Adrenal gland (tissue), 12 donors: ENCODE measurements around the gene VWA1. TPM values are rescaled to one million over a fixed set of nuclear protein-coding genes. Genes with fewer than 3 reads are reported as not detected.
"Not testable (repeated sequence)": the region's sequence is repeated elsewhere in the genome, so short reads cannot be mapped to it uniquely, and the experiment has no call there.

ENCODE experiments used
- DNase-seq, 7 donors: peaks; one replicate each; pipeline ENCODE4 v3.0.0-alpha.2; 2019 to 2020
- H3K27ac ChIP-seq, 5 donors: fragments of 200-600 bp; sonication (generic) in 4 of 5; 1 replicate in 3 of 5; 2 replicates in 2 of 5; pipeline versions ENCODE4 v1.5.1 to v1.8.0; 2016 to 2020; ENCODE audit warnings: mild to moderate bottlenecking in 1 of 5
- H3K27me3 ChIP-seq: fragments of 200-600 bp; 2 replicates; pipeline ENCODE4 v1.8.0; 2021
- H3K36me3 ChIP-seq, 2 donors: fragments of 200-600 bp; replicated peaks in 1 of 2; 1 replicate in 1 of 2; 2 replicates in 1 of 2; pipeline versions ENCODE4 v1.5.1 to v1.8.0; 2018 to 2022
- H3K4me1 ChIP-seq, 2 donors: fragments of 200-600 bp; replicated peaks in 1 of 2; 1 replicate in 1 of 2; 2 replicates in 1 of 2; pipeline versions ENCODE4 v1.5.1 to v1.8.0; 2018 to 2021
- H3K4me3 ChIP-seq, 4 donors: fragments of 200-600 bp; sonication (generic) in 3 of 4; one replicate each; pipeline ENCODE4 v1.5.1; 2016 to 2018
- H3K9me3 ChIP-seq, 3 donors: fragments of 200-600 bp; sonication (generic) in 1 of 3; replicated peaks in 1 of 3; 1 replicate in 2 of 3; 2 replicates in 1 of 3; pipeline versions ENCODE4 v1.5.1 to v1.8.0; 2016 to 2021
- POLR2A ChIP-seq, 2 donors: fragments of 450-650 bp; IDR thresholded peaks; one replicate each; pipeline ENCODE4 v1.6.1; 2017; ENCODE audit warnings: antibody characterized with exemption in 2 of 2, mild to moderate bottlenecking in 2 of 2, moderate library complexity in 1 of 2
- WGBS, 4 donors: extraction: QIAGEN DNeasy Blood & Tissue Kit in 2 of 4; methylation state at CpG; one replicate each; pipeline versions ENCODE4 v1.1.5 to v1.1.7; 2013 to 2017; 5-methylcytosine and 5-hydroxymethylcytosine counted together
- intact Hi-C, 2 donors: fragments of 100-400 bp; cut with DNase I; formaldehyde crosslinking; loops; one replicate each; pipeline versions ENCODE4 v1.14.1 to v1.15.0; 2022 to 2023
- polyA plus RNA-seq, 3 donors: library from polyadenylated mRNA; stranded (reverse); fragments of 200-250 nt in 2 of 3; fragments of 350-450 nt in 1 of 3; fragmentation: Illumina TruSeq in 1 of 3; extraction: RNeasy Lipid Tissue Mini Kit (QIAGEN cat#74804) in 1 of 3; gene quantifications; one replicate each; pipeline ENCODE4 v1.2.3, GENCODE V29; 2013 to 2014
- total RNA-seq, 9 donors: library from RNA; depleted of rRNA in 4 of 9; stranded (reverse); fragments of >200 nt in 4 of 9; fragments of 120-200 nt in 1 of 9; fragmentation: NEBNext Ultra II Directional in 1 of 9; extraction: Animal tissue kit (Norgen Biotek cat#: 25700) in 1 of 9; gene quantifications; one replicate each; pipeline versions ENCODE4 v1.1.0 to v1.2.4, GENCODE V29; 2013 to 2023
- TF ChIP-seq, protein P1 (sequence below), 6 experiments: fragments of 450-650 bp in 4 of 6; fragments of 200-600 bp in 2 of 6; sonication (generic) in 1 of 6; IDR thresholded peaks; 1 replicate in 5 of 6; 2 replicates in 1 of 6; pipeline versions ENCODE4 v1.5.1 to v1.8.0; 2016 to 2021; ENCODE audit warnings: antibody characterized with exemption in 6 of 6, mild to moderate bottlenecking in 2 of 6, moderate library complexity in 1 of 6
- donor health status: healthy with polysubstance abuse.
- donor health status: Bipolar disorder and iron deficiency.
- donor health status: DM: yes; HTN: yes; CAD: no.
- donor health status: DM: no; HTN: no; CAD: no.
- donor health status: DM: no; HTN: no; CAD: no.
- donor health status: DM: yes; HTN: yes; CAD: no.

The VWA1 gene
- total and polyA plus RNA-seq, 12 donors: 0.99 to 49.0 (median 29.3) TPM

DNA sequence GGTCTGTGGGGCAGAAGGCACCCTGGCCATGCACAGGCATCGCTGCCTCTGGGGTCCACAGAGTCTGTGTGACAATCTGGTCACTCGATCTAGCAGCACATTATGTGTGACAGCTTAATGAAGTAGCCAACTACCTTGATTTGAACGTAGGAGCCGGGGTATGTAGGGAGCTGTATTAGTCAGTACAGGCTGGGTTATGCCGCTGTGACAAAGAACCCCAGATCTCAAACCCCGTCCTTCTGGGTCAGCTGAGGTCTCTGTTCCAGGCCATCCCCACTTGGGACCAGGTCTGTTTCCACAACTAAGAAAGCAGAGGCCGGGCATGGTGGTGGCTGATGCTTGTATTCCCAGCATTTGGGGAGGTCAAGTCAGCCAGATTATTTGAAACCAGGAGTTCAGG lies 27.8 kb downstream of the VWA1 start:
- H3K27me3 ChIP-seq: no peaks in the 10 kb centered on the region
- no peak overlapping the region for H3K27ac ChIP-seq
- H3K4me3 ChIP-seq: no peak overlapping the region
- no peaks in the 10 kb centered on the region for H3K4me1 ChIP-seq
- intact Hi-C loops: no loop called here
- DNase-seq: no peak
- 85 to 92% (median 91%) methylated on average over 7 of the region's 7 CpGs for WGBS, 4 donors
- no peaks in the 10 kb centered on the region for H3K9me3 ChIP-seq
- H3K36me3 ChIP-seq: no peaks in the 10 kb centered on the region
- no peak for TF ChIP-seq POLR2A (IDR thresholded peaks at IDR 0.05)

DNA sequence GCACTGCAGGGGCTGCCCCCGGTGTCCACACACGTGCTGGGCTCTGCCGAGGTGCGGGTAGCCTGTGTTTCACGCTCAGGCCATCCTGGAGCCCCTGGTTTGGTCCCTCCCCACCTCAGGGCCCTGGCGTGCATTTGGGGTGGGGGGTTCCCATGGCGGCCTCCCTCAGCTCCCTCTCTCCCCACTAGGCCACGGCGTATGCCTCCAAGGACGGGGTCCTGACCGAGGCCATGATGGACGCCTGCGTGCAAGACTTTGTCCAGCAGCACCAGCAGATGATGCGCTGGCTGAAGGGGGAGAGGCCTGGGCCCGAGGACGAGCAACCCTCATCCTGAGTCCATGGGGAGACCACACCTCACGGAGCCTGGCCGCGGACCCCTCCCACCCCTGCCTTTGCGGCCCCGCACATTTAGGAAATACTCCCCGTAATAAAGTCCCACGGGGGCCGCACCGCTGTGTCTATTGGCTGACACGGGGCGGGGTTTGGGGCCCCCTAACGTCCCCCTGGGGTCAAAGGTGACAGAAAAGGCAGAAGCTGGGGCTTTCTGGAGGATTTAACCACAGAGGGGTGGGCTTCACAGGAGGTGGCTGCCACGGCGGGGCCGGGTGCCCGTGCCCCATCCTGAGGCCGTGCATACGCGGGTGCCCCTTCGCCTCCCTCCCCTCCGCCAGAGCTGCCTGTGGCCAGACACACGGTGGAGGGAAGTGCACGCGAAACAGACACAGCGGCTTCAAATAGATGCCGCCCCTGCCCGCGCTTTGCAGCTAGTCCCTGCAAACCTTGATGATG lies 32.9 kb downstream of the VWA1 start:
- H3K36me3 ChIP-seq, H3K27me3 ChIP-seq, intact Hi-C loops, DNase-seq, H3K9me3 ChIP-seq, H3K4me3 ChIP-seq, H3K27ac ChIP-seq: not testable (repeated sequence)
- peaks cover 5 to 17% of the 10 kb centered on the region in 2 donors for H3K4me1 ChIP-seq
- WGBS, 4 donors: 74 to 80% (median 76%) methylated on average over 14 to 35 of the region's 44 CpGs

DNA sequence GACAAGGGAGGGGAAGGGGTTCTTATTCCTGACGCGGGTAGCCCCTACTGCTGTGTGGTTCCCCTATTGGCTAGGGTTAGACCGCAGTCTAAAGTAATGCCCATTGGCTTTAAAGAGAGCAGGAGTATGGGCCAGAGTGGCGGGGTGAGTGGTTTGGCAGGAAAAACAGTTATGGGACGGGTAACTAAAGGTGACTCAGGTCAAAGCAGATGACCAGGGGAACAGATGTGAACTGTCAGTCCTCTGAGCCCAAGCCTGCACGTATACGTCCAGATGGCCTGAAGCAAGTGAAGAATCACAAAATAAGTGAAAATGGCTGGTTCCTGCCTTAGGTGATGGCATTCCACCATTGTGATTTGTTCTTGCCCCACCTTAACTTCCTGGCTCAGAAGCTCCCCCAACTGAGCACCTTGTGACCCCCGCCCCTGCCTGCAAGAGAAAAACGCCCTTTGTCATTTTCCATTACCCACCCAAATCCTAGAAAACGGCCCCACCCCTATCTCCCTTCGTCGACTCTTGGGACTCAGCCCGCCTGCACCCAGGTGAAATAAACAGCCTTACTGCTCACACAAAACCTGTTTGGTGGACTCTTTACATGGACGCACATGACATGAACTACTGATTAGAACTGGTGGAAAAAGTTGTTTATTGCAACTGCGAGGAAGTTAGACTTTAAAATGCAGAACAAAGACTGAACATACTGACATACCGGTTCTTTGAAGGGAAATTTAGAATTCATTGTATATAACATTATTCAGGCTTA lies 35.3 kb downstream of the VWA1 start:
- Histone ChIP-seq H3K4me3 (peak overlapping the region in 2 of 4 donors; percentile 61 to 83), H3K27ac (peak overlapping the region in 4 of 5 donors; percentile 11 to 92 (median 54)), H3K36me3 (no peaks in the 10 kb centered on the region), H3K4me1 (peaks cover 5 to 17% of the 10 kb centered on the region in 2 donors), H3K27me3 (no peaks in the 10 kb centered on the region), H3K9me3 (no peaks in the 10 kb centered on the region)
- no peak for TF ChIP-seq POLR2A (IDR thresholded peaks at IDR 0.05)
- TF ChIP-seq, protein P1, sequence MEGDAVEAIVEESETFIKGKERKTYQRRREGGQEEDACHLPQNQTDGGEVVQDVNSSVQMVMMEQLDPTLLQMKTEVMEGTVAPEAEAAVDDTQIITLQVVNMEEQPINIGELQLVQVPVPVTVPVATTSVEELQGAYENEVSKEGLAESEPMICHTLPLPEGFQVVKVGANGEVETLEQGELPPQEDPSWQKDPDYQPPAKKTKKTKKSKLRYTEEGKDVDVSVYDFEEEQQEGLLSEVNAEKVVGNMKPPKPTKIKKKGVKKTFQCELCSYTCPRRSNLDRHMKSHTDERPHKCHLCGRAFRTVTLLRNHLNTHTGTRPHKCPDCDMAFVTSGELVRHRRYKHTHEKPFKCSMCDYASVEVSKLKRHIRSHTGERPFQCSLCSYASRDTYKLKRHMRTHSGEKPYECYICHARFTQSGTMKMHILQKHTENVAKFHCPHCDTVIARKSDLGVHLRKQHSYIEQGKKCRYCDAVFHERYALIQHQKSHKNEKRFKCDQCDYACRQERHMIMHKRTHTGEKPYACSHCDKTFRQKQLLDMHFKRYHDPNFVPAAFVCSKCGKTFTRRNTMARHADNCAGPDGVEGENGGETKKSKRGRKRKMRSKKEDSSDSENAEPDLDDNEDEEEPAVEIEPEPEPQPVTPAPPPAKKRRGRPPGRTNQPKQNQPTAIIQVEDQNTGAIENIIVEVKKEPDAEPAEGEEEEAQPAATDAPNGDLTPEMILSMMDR (IDR thresholded peaks at IDR 0.05): no peak
- intact Hi-C loops: no loop called here
- WGBS, 4 donors: 18 to 21% (median 20%) methylated on average over 15 to 16 of the region's 16 CpGs
- DNase-seq: no peak

DNA sequence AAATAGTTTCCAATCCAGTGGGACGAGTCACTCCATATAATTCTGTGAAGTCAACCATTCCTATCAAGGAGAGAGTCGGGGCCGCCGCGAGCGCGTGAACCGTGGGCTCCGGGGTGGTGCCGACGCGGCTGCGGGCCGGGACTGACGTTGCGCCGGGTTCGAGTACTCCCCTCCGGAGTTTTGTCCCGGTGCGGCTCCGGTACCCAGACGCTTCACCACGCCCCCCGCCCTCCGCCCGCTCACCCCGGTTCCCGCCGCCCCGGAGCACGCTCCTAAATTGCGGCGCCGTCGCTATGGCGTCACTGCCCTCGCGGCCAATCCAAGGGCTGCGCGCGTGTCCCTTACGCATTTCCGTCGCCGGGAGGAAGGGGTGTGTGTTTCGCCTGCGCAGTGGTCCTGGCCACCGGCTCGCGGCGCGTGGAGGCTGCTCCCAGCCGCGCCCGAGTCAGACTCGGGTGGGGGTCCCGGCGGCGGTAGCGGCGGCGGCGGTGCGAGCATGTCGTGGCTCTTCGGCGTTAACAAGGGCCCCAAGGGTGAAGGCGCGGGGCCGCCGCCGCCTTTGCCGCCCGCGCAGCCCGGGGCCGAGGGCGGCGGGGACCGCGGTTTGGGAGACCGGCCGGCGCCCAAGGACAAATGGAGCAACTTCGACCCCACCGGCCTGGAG lies 36.0 kb downstream of the VWA1 start, which contains the start of gene ATAD3B:
Gene ATAD3B (plus strand): TSS at position 377 of the 664 bp plus-strand sequence. CDS start 120 bp downstream, at position 497.
- WGBS, 4 donors: 0 to 4% (median 1%) methylated on average over 8 to 82 of the region's 87 CpGs

DNA sequence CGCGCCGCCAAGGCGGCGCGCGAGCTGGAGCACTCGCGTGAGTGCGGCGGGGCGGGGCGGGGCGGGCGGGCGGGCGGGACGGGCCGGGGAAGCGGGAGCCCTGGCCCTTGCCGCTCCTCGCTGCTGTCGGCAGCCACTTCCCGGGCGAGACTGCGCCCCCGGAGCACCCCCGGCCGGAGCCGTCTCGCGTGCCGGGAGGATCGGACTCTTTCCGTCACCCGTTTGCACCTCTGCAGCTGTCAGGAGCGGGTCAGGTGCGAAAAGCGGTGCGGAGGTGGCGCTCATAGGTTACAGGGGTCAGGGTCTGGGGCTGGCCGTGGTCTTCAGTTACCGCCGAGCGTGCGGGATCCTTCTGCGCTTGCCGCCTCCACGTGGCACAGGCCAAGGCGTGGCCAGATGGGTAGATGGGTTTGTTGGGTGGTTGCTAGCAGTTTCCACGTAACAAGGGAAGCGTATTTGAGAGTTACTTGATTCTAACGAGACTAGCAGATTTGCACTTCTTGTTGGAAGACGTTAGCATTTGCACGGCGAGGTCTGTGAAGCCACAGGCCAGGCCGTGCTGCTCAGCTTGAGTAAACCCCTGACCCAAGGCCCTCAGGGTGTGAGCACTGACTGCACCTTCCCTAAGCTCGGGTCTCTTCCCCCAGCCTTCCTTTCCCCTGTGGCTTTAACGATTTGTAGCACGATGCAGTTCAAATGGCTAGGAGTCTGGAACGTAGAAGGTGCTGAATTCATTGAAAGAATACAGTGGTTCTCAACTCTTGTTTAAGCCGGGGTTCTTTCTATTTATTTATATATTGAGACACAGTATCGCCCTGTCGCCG lies 36.8 kb downstream of the VWA1 start:
- H3K9me3 ChIP-seq, intact Hi-C loops, H3K27me3 ChIP-seq, DNase-seq, H3K36me3 ChIP-seq: not testable (repeated sequence)
- Histone ChIP-seq H3K27ac (peak overlapping the region in 2 of 5 donors; percentile 75 to 92), H3K4me1 (peaks cover 5 to 17% of the 10 kb centered on the region in 2 donors), H3K4me3 (peak overlapping the region in 1 of 4 donors; percentile 83)
- WGBS, 4 donors: 3 to 30% (median 16%) methylated on average over 8 to 49 of the region's 65 CpGs

More for the DNA sequence above, 36.0 kb downstream of the VWA1 start, which contains the start of gene ATAD3B:
- Histone ChIP-seq H3K4me3 (peak within 1 kb of the TSS in 3 of 4 donors; percentile 61 to 83 (median 83)), H3K9me3 (no peaks in the 10 kb centered on the region), H3K27me3 (no peaks in the 10 kb centered on the region), H3K27ac (peak within 1 kb of the TSS in 4 of 5 donors; percentile 11 to 92 (median 54)), H3K36me3 (no peaks in the 10 kb centered on the region), H3K4me1 (peaks cover 5 to 17% of the 10 kb centered on the region in 2 donors)
- peak; percentile 93 to 97 (median 95) for DNase-seq
- intact Hi-C loops: no loop called here
- peak in 1 of 2 donors; percentile 34 for TF ChIP-seq POLR2A (IDR thresholded peaks at IDR 0.05)
- TF ChIP-seq, protein P1 (IDR thresholded peaks at IDR 0.05): no peak

DNA sequence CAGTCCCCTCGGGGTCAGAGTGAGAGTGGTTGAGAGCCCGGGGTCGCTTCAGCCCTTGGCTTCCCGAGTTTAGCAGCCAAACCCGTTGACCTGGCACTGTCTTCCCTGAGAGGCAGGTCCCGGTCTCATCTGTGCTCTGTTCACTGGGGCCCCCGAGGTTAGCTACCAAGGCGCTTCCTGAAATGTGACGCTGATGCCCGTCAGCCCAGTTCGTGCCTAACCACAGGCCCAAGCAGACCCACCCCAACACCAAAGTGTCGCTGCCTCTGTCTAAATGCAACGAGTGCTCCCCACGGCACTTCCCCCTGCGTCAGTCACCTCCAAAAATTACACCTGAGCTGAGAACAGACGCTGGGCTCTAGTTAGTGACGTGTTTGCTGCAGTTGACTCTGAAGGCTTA lies 40.5 kb downstream of the VWA1 start:
- DNase-seq, H3K9me3 ChIP-seq, H3K4me3 ChIP-seq, H3K27ac ChIP-seq, H3K27me3 ChIP-seq, intact Hi-C loops: not testable (repeated sequence)
- peaks cover 5 to 11% of the 10 kb centered on the region in 2 donors for H3K4me1 ChIP-seq
- WGBS, 4 donors: 80 to 86% (median 81%) methylated on average over 2 to 15 of the region's 17 CpGs
- peaks cover 0 to 25% of the 10 kb centered on the region in 2 donors for H3K36me3 ChIP-seq
